ENCODE measurements around the gene ASCC3.
"Not testable (repeated sequence)": the region's sequence is repeated elsewhere in the genome, so short reads cannot be mapped to it uniquely, and the experiment has no call there.

Gene ASCC3

DNA sequence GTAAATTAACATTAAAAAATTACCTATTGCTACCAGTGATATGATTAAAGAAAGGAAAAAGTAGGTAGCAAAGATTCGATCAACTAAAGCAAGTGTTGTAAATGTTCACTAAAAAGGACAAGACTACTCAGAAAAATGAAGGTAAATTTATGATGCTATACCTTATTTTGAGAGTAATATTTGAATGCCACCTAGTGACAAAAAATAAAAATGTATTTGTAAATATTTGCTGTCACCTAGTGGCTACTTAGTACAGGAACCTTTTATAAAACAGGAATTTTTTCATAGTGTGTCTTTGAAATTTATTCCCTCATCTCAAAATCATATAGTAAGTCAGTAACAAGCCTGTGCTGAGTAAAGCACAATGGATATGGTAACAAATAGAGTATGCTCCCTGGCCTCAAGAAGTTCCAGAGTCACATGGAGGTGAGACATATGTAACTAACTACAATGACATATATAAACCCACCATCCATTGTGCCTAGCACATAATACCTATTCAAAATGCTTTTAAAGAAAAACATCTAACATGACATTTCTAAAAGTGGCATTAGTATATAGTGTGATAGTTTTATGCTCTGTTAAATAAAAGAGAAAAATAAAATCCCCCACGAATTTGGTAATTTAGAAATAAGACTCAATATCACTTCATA lies 223.3 kb downstream of the ASCC3 start:
- H3K36me3 Mint-ChIP-seq (ENCODE audit: low read depth) = peaks cover 47% of the 10 kb centered on the region
- no peaks in the 10 kb centered on the region for H3K4me1 Mint-ChIP-seq (ENCODE audit: low read depth)
- H3K27ac Mint-ChIP-seq = no peak overlapping the region
- H3K4me3 Mint-ChIP-seq = no peak overlapping the region
- H3K27me3 Mint-ChIP-seq = no peaks in the 10 kb centered on the region
- no peak for DNase-seq
- no peaks in the 10 kb centered on the region for H3K9me3 Mint-ChIP-seq

GRCh38 chr6:100641147-100641546 lies 240.0 kb downstream of the ASCC3 start:
- not testable (repeated sequence) for H3K9me3 Mint-ChIP-seq; H3K4me1 Mint-ChIP-seq (ENCODE audit: low read depth); H3K27ac Mint-ChIP-seq; H3K4me3 Mint-ChIP-seq; DNase-seq; H3K27me3 Mint-ChIP-seq
- peaks cover 83% of the 10 kb centered on the region for H3K36me3 Mint-ChIP-seq (ENCODE audit: low read depth)

DNA sequence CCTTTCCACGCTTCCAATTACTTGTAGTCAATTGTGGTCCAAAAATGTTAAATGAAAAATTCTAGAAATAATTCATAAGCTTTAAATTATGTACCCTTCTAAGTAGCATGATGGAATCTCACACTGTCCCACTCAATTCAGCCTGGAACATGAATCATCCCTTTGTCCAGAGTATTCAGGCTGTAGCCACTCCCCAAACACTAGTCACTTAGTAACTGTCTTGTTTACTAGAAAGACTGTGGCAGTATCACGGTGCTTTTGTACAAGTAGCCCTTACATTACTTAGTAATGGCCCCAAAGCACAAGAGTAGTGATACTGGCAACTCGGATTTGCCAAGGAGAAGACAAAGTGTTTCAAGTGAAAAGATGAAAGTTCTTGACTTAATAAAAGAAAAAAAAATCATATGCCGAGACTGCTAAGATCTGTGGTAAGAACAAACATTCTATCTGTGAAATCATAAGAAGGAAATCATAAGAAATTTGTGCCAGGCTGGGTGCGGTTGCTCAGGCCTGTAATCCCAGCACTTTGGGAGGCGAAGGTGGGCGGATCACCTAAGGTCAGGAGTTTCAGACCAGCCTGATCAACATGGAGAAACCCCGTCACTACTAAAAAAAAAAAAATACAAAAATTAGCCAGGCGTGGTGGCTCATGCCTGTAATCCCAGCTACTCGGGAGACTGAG lies 247.9 kb downstream of the ASCC3 start:
- no peaks in the 10 kb centered on the region for H3K9me3 Mint-ChIP-seq
- H3K4me3 Mint-ChIP-seq = no peak overlapping the region
- H3K4me1 Mint-ChIP-seq (ENCODE audit: low read depth) = no peaks in the 10 kb centered on the region
- peaks cover 47% of the 10 kb centered on the region for H3K36me3 Mint-ChIP-seq (ENCODE audit: low read depth)
- no peak for DNase-seq
- no peak overlapping the region for H3K27ac Mint-ChIP-seq
- no peaks in the 10 kb centered on the region for H3K27me3 Mint-ChIP-seq

- Mint-ChIP-seq H3K9me3 (no peaks in the 10 kb centered on the region), H3K36me3 (ENCODE audit: low read depth) (peaks cover 47% of the 10 kb centered on the region), H3K27me3 (no peaks in the 10 kb centered on the region), H3K4me1 (ENCODE audit: low read depth) (no peaks in the 10 kb centered on the region), H3K27ac (no peak overlapping the region), H3K4me3 (no peak overlapping the region)
- no peak for DNase-seq
Observed at GRCh38 chr6:100630536-100630935, 250.6 kb downstream of the ASCC3 start.

DNA sequence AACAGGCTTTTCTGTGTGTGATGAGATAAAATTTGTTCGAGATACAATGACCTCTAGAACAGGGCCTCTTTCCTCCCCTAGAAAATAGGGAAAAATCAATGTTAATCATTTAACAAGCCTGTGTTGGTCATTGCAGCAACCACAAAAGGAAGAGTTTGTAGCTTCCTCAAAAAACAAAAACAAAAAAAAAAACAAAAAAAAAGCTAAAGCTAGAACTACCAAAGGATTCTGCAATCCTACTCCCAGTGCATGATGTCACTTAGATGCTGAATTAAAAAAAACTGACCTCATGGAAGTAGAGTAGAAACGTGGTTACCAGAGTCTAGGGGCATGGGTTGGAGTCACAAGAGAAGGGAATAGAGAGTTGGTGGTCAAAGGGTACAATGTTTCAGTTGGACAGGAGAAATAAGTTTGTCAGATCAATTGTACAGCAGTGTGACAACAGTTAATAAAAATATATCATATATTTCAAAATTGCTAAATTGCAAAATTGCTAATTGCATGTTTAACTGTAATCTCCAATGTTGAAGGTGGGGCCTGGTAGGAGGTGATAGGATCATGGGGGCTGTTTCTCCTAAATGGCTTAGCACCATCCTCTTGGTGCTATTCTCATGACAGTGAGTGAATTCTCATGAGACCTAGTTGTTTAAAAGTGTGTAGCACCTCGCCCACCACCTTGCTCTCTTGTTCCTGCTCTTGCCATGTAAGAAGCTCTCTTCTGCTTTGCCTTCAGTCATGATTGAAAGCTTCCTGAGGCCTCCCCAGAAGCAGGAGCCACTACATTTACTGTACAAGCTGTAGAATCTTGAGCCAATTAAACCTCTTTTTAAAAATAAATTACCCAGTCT lies 253.0 kb downstream of the ASCC3 start:
- no peak for DNase-seq
- Mint-ChIP-seq H3K27ac (no peak overlapping the region), H3K27me3 (no peaks in the 10 kb centered on the region), H3K4me3 (no peak overlapping the region), H3K4me1 (ENCODE audit: low read depth) (no peaks in the 10 kb centered on the region), H3K9me3 (peaks cover 3% of the 10 kb centered on the region), H3K36me3 (ENCODE audit: low read depth) (peaks cover 53% of the 10 kb centered on the region)

DNA sequence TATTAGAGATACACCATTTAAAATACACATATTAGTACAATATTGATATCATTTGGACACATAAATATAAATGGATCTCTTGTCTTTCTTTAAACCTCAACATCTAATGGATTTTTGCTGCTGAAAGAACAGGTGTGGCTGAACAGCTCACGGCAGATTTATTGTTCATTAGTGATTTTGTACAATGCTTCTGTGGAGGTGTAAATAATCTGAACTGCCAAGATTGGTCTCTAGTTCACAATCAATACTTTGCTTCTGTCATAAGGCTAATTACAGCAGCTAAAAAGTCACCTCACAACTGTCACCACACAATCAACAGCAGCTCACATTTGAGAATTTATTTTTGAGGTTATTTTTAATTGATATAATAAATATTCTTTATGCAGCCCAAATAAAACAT lies 254.4 kb downstream of the ASCC3 start:
- no peaks in the 10 kb centered on the region for H3K4me1 Mint-ChIP-seq (ENCODE audit: low read depth)
- peaks cover 56% of the 10 kb centered on the region for H3K36me3 Mint-ChIP-seq (ENCODE audit: low read depth)
- DNase-seq = no peak
- H3K27me3 Mint-ChIP-seq = no peaks in the 10 kb centered on the region
- H3K27ac Mint-ChIP-seq = no peak overlapping the region
- no peak overlapping the region for H3K4me3 Mint-ChIP-seq
- H3K9me3 Mint-ChIP-seq = peaks cover 5% of the 10 kb centered on the region

DNA sequence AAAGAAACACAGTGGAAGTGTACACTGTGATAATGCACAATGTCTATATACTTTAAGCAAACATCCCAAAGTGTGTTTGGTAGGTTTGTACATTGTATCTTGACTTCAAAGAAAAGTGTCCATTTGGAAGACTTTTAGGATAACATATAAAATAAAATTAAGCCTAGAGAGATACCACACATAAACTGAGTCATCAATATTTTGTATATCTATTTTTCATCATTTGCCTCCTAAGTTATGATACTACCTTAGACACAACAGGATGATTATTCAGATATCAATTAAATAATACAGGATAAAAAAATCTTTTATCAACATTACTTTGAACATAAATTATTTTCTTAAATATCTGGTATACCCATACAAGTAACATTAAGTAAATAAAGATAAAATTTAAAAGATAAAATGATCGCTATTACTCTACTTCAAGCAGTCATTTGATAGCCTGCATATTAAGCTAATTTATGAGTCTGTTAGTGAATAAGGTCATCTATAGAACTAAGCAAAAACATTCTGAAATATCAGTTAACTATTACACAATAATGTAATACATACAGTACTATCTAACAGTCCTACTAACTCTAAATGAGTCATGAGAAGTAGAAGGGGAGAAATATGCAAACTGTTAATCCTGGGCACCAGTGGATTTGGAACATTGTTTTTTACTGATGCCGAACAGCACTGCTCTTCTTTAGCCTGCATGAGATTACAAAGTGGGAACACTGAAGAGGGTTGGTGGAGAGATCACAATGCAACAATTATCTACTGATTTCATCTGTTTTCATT lies 258.0 kb downstream of the ASCC3 start:
- no peaks in the 10 kb centered on the region for H3K4me1 Mint-ChIP-seq (ENCODE audit: low read depth)
- H3K27ac Mint-ChIP-seq = no peak overlapping the region
- no peaks in the 10 kb centered on the region for H3K27me3 Mint-ChIP-seq
- H3K9me3 Mint-ChIP-seq = peaks cover 5% of the 10 kb centered on the region
- DNase-seq = no peak
- peaks cover 75% of the 10 kb centered on the region for H3K36me3 Mint-ChIP-seq (ENCODE audit: low read depth)
- no peak overlapping the region for H3K4me3 Mint-ChIP-seq

- H3K27ac Mint-ChIP-seq = no peak overlapping the region
- H3K4me3 Mint-ChIP-seq = no peak overlapping the region
- no peaks in the 10 kb centered on the region for H3K27me3 Mint-ChIP-seq
- H3K36me3 Mint-ChIP-seq (ENCODE audit: low read depth) = peaks cover 72% of the 10 kb centered on the region
- no peaks in the 10 kb centered on the region for H3K4me1 Mint-ChIP-seq (ENCODE audit: low read depth)
- no peak for DNase-seq
- peaks cover 5% of the 10 kb centered on the region for H3K9me3 Mint-ChIP-seq
Observed at GRCh38 chr6:100620085-100620840, 260.9 kb downstream of the ASCC3 start.

GRCh38 chr6:100618351-100618671 lies 262.8 kb downstream of the ASCC3 start:
- H3K4me1 Mint-ChIP-seq (ENCODE audit: low read depth) = no peaks in the 10 kb centered on the region
- no peaks in the 10 kb centered on the region for H3K27me3 Mint-ChIP-seq
- peaks cover 69% of the 10 kb centered on the region for H3K36me3 Mint-ChIP-seq (ENCODE audit: low read depth)
- H3K27ac Mint-ChIP-seq = no peak overlapping the region
- H3K9me3 Mint-ChIP-seq = peaks cover 3% of the 10 kb centered on the region
- no peak for DNase-seq
- no peak overlapping the region for H3K4me3 Mint-ChIP-seq

- no peak for DNase-seq
- H3K27ac Mint-ChIP-seq = no peak overlapping the region
- no peaks in the 10 kb centered on the region for H3K4me1 Mint-ChIP-seq (ENCODE audit: low read depth)
- H3K36me3 Mint-ChIP-seq (ENCODE audit: low read depth) = peaks cover 66% of the 10 kb centered on the region
- no peaks in the 10 kb centered on the region for H3K27me3 Mint-ChIP-seq
- H3K9me3 Mint-ChIP-seq = peaks cover 3% of the 10 kb centered on the region
- H3K4me3 Mint-ChIP-seq = no peak overlapping the region
Observed at GRCh38 chr6:100617633-100618350, 263.3 kb downstream of the ASCC3 start.

DNA sequence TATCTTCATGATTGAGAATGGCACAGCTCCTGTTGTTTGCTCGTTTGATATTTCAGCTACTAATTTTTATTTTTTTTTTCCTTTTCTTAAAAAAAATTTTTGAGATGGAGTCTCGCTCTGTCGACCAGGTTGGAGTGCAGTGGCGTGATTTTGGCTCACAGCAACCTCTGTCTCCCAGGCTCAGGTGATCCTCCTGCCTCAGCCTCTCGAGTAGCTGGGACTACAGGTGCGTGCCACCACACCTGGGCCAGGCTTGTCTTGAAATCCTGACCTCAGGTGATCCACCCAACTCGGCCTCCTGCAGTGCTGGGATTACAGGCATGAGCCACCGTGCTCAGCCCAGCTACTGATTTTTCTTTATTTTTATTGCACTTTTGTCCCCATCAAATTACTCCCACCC lies 266.2 kb downstream of the ASCC3 start:
- no peak overlapping the region for H3K4me3 Mint-ChIP-seq

DNA sequence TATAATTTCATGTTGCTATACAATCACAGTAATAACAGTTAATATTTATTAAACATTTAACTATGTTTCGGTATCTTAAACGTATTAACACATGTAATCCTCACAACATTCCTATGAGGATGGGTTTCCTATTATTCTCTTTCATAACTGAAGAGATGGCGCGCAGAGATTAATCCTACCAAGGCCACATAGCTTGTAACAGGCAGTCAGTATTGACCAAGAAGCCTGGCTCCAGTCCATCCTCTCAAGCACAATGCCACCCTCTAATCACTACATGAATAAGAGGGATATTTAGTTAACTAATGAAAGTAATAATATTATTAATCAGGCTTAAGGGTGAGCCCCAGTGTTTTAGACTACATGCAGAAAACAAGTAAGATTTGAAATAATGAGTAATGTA lies 266.7 kb downstream of the ASCC3 start:
- DNase-seq = no peak

More for the DNA sequence above, 266.2 kb downstream of the ASCC3 start:
- no peaks in the 10 kb centered on the region for H3K4me1 Mint-ChIP-seq (ENCODE audit: low read depth)
- H3K9me3 Mint-ChIP-seq = no peaks in the 10 kb centered on the region
- H3K27me3 Mint-ChIP-seq = no peaks in the 10 kb centered on the region
- H3K27ac Mint-ChIP-seq = no peak overlapping the region
- DNase-seq = no peak
- H3K36me3 Mint-ChIP-seq (ENCODE audit: low read depth) = peaks cover 46% of the 10 kb centered on the region

DNA sequence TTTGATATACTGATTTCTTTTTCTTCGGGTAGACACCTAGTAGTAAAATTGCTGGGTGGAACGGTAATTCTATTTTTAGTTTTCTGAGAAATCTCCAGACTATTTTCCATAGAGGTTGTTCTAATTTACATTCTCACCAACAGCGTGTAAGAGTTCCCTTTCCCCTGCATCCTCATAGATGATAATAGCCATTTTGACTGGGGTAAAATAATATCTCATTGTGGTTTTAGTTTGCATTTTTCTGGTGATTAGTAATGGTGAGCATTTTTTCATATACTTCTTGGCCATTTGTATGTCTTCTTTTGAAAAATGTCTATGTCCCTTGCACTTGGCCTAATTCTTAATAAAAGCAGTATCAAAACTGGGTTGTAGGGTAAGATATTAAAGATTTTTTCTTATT lies 267.5 kb downstream of the ASCC3 start:
- DNase-seq = no peak
- Mint-ChIP-seq H3K27me3 (no peaks in the 10 kb centered on the region), H3K9me3 (no peaks in the 10 kb centered on the region), H3K36me3 (ENCODE audit: low read depth) (peaks cover 39% of the 10 kb centered on the region), H3K4me3 (no peak overlapping the region), H3K27ac (no peak overlapping the region), H3K4me1 (ENCODE audit: low read depth) (no peaks in the 10 kb centered on the region)

More for the DNA sequence above, 266.7 kb downstream of the ASCC3 start:
- H3K36me3 Mint-ChIP-seq (ENCODE audit: low read depth) = peaks cover 44% of the 10 kb centered on the region
- no peak overlapping the region for H3K27ac Mint-ChIP-seq
- H3K27me3 Mint-ChIP-seq = no peaks in the 10 kb centered on the region
- no peak overlapping the region for H3K4me3 Mint-ChIP-seq
- H3K9me3 Mint-ChIP-seq = no peaks in the 10 kb centered on the region
- no peaks in the 10 kb centered on the region for H3K4me1 Mint-ChIP-seq (ENCODE audit: low read depth)
